MM.1S (cell line): ENCODE data around the gene EIF3A.

ENCODE experiments used
- DNase-seq: peaks from one replicate; pipeline ENCODE4 v3.0.0-alpha.2; 2015
- H2AFZ ChIP-seq: fragments of 300-600 bp; sonication (generic); 2 replicates; pipeline ENCODE4 v1.6.0; 2016; ENCODE audit warnings: antibody characterized with exemption, low read length
- H3F3A ChIP-seq: fragments of 300-600 bp; sonication (generic); 2 replicates; pipeline ENCODE4 v1.6.1; 2016; ENCODE audit warnings: mild to moderate bottlenecking, antibody characterized with exemption, low read length, moderate library complexity, mixed read lengths; ENCODE audit not compliant: insufficient read depth
- H3K27ac ChIP-seq: fragments of 300-600 bp; sonication (generic); 2 replicates; pipeline ENCODE4 v1.5.1; 2016; ENCODE audit warnings: mild to moderate bottlenecking, low read length
- H3K27me3 ChIP-seq: fragments of 300-600 bp; sonication (generic); replicated peaks from 2 replicates; pipeline ENCODE4 v1.6.0; 2016; ENCODE audit warnings: low read length; ENCODE audit not compliant: insufficient read depth
- H3K36me3 ChIP-seq: fragments of 300-600 bp; sonication (generic); replicated peaks from 2 replicates; pipeline ENCODE4 v1.6.1; 2016; ENCODE audit warnings: mild to moderate bottlenecking, low read length, mixed read lengths; ENCODE audit not compliant: insufficient read depth
- H3K4me1 ChIP-seq: fragments of 300-600 bp; sonication (generic); 2 replicates; pipeline ENCODE4 v1.6.1; 2016; ENCODE audit warnings: low read length, mixed read lengths
- H3K4me2 ChIP-seq: fragments of 300-600 bp; sonication (generic); 2 replicates; pipeline ENCODE4 v1.6.0; 2016; ENCODE audit warnings: low read depth, low read length
- H3K4me3 ChIP-seq: fragments of 300-600 bp; sonication (generic); 2 replicates; pipeline ENCODE4 v1.5.1; 2016; ENCODE audit warnings: low read length, mixed read lengths
- H3K79me2 ChIP-seq: fragments of 300-600 bp; sonication (generic); 2 replicates; pipeline ENCODE4 v1.6.1; 2016; ENCODE audit warnings: mixed run types, low read length, mixed read lengths
- H3K9ac ChIP-seq: fragments of 300-600 bp; sonication (generic); 2 replicates; pipeline ENCODE4 v1.6.1; 2016; ENCODE audit warnings: low read length, mixed read lengths
- H3K9me2 ChIP-seq: fragments of 300-600 bp; sonication (generic); replicated peaks from 2 replicates; pipeline ENCODE4 v1.6.1; 2016; ENCODE audit warnings: mild to moderate bottlenecking, low read length, mixed read lengths; ENCODE audit not compliant: insufficient read depth
- H3K9me3 ChIP-seq: fragments of 300-600 bp; sonication (generic); replicated peaks from 2 replicates; pipeline ENCODE4 v1.6.1; 2016; ENCODE audit warnings: mild to moderate bottlenecking, low read length, mixed read lengths; ENCODE audit not compliant: insufficient read depth
- H4K20me1 ChIP-seq: fragments of 300-600 bp; sonication (generic); 2 replicates; pipeline ENCODE4 v1.6.1; 2016; ENCODE audit warnings: mild to moderate bottlenecking, low read length, moderate library complexity, mixed read lengths; ENCODE audit not compliant: insufficient read depth
- CTCF ChIP-seq: fragments of 300-600 bp; sonication (generic); IDR thresholded peaks from 2 replicates; pipeline ENCODE4 v1.5.1; 2016; ENCODE audit warnings: antibody characterized with exemption, low read length, mixed read lengths
- EZH2 ChIP-seq: fragments of 300-600 bp; sonication (generic); optimal IDR thresholded peaks from 2 replicates; pipeline ENCODE3; 2017; ENCODE audit warnings: low read depth, mild to moderate bottlenecking, antibody characterized with exemption, low read length, mixed read lengths
- EZH2phosphoT487 ChIP-seq: fragments of 300-600 bp; sonication (generic); IDR thresholded peaks from 2 replicates; pipeline ENCODE4 v1.6.1; 2018; ENCODE audit warnings: antibody characterized with exemption, low read length

Gene EIF3A

GRCh38 chr10:119049361-119049760 lies 31.3 kb downstream of the EIF3A start:
- Histone ChIP-seq H3K4me1 (no peaks in the 10 kb centered on the region), H3K9me3 (no peaks in the 10 kb centered on the region), H3K9ac (no peak overlapping the region), H2AFZ (no peak overlapping the region), H3K27me3 (no peaks in the 10 kb centered on the region), H3F3A (no peaks in the 10 kb centered on the region; the same call in 1 of the 2 replicates), H3K36me3 (peaks cover 31% of the 10 kb centered on the region), H3K4me3 (no peak overlapping the region), H3K27ac (no peak overlapping the region), H3K9me2 (no peaks in the 10 kb centered on the region), H3K4me2 (no peak overlapping the region), H3K79me2 (peaks cover 100% of the 10 kb centered on the region), H4K20me1 (peaks cover 33% of the 10 kb centered on the region)
- TF ChIP-seq EZH2phosphoT487 (no peak), EZH2 (no peak), CTCF (no peak)
- no peak for DNase-seq

GRCh38 chr10:119045561-119045960 lies 35.1 kb downstream of the EIF3A start:
- peaks cover 100% of the 10 kb centered on the region for H3K79me2 ChIP-seq
- peaks cover 5% of the 10 kb centered on the region; the same call in 1 of the 2 replicates for H3F3A ChIP-seq
- peaks cover 28% of the 10 kb centered on the region for H3K36me3 ChIP-seq
- H3K4me2 ChIP-seq, result no peak overlapping the region
- H3K9me3 ChIP-seq, result no peaks in the 10 kb centered on the region
- H3K4me1 ChIP-seq, result no peaks in the 10 kb centered on the region
- H3K9me2 ChIP-seq, result no peaks in the 10 kb centered on the region
- H2AFZ ChIP-seq, result no peak overlapping the region
- no peak for DNase-seq
- H3K9ac ChIP-seq, result no peak overlapping the region
- no peaks in the 10 kb centered on the region for H3K27me3 ChIP-seq
- H3K4me3 ChIP-seq, result no peak overlapping the region
- H4K20me1 ChIP-seq, result peaks cover 44% of the 10 kb centered on the region
- no peak overlapping the region for H3K27ac ChIP-seq
- TF ChIP-seq CTCF (no peak), EZH2phosphoT487 (no peak), EZH2 (no peak)

- H3K9ac ChIP-seq, result no peak overlapping the region
- H3K27ac ChIP-seq, result no peak overlapping the region
- peaks cover 45% of the 10 kb centered on the region for H4K20me1 ChIP-seq
These were observed 38.4 kb downstream of the EIF3A start for GRCh38 chr10:119042169-119042568.

More at GRCh38 chr10:119042169-119042568, 38.4 kb downstream of the EIF3A start:
- H3K4me3 ChIP-seq, result no peak overlapping the region
- H3K27me3 ChIP-seq, result no peaks in the 10 kb centered on the region
- H3K9me3 ChIP-seq, result no peaks in the 10 kb centered on the region
- no peaks in the 10 kb centered on the region for H3K9me2 ChIP-seq
- no peak for TF ChIP-seq CTCF
- no peak for TF ChIP-seq EZH2phosphoT487
- TF ChIP-seq EZH2, result no peak
- no peak for DNase-seq
- no peak overlapping the region for H3K4me2 ChIP-seq
- peaks cover 97% of the 10 kb centered on the region for H3K79me2 ChIP-seq
- peaks cover 10% of the 10 kb centered on the region for H3F3A ChIP-seq
- H3K36me3 ChIP-seq, result peaks cover 34% of the 10 kb centered on the region
- no peaks in the 10 kb centered on the region for H3K4me1 ChIP-seq
- no peak overlapping the region for H2AFZ ChIP-seq
